ENCODE data around the gene THAP9.
"Not testable (repeated sequence)": the region's sequence is repeated elsewhere in the genome, so short reads cannot be mapped to it uniquely, and the experiment has no call there.

Gene THAP9

DNA sequence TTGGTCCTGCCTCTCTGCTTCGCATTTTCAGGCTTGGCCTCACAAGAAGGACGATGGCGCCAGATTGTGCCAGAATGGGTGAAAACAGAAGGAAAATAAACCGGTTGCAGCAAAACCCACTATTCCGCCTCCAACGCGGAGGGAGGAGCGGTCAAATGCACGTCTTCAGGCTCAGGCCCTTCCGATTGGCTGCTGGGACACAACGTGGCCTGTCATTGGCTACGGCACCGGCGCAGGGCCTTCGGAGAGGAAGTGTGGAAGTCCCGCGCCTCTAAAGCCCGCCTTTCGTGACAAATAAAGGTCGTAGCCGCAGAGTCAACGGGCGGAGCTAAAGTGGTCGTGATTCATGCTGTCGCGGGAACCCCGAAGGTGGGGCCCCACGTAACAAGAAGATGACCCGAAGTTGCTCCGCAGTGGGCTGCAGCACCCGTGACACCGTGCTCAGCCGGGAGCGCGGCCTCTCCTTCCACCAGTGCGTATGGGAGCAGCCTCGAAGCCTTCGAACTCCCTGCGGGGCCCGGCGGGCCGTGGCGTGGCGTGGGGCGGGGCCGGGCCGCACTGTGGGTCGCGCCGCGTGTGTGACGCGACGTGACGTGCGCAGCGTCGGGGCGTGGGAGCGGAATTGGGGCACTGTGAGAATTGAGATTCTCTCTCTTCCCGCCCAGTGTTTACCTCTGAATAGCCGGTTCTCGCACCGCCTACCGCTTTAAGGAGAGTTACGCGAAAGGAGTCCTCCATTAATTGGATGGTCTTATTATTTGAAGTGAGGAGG lies at the start of gene THAP9:
Gene THAP9, plus strand, starts transcription at position 325 of the 772 bp plus-strand sequence. Its CDS starts 68 bp downstream, at position 393.
- peak; percentile 98 for DNase-seq

- DNase-seq, result no peak
These were observed 49.2 kb upstream of the THAP9 start for GRCh38 chr4:82851318-82851717.

- DNase-seq, result no peak
These were observed 48.4 kb upstream of the THAP9 start for GRCh38 chr4:82851885-82852750.

- DNase-seq, result no peak
These were observed 47.7 kb upstream of the THAP9 start for GRCh38 chr4:82852751-82853285.

- not testable (repeated sequence) for DNase-seq
These were observed 40.0 kb upstream of the THAP9 start for GRCh38 chr4:82860487-82860886.

GRCh38 chr4:82861529-82861928 lies 39.0 kb upstream of the THAP9 start:
- DNase-seq, result no peak

DNA sequence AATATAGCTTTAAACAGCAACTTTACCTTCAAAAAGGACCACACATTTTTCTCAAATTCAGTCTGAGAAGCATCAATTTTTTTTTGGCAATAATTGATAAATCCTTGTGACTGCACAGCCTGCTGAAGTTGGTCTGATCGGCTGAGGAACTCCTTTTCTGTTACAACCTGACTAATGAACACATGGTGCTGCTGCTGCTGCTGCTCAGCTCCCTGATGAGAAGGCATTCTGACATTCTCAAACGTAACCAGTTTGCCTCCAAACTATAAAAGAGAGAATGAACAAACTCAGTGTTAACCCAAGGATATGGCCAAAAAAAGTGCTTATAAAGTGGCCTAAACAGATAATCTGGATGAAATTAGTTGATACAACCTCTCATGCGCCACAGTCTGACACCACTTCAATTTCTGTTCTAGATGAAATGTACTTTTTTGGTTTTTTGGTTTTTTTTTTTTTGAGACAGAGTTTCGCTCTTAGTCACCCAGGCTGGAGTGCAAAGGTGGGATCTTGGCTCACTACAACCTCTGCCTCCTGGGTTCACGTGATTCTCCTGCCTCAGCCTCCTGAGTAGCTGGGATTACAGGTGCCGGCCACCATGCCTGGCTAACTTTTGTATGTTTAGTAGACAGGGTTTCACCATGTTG lies 36.1 kb upstream of the THAP9 start:
- DNase-seq, result peak; percentile 21

GRCh38 chr4:82865592-82865991 lies 34.9 kb upstream of the THAP9 start:
- no peak for DNase-seq

DNA sequence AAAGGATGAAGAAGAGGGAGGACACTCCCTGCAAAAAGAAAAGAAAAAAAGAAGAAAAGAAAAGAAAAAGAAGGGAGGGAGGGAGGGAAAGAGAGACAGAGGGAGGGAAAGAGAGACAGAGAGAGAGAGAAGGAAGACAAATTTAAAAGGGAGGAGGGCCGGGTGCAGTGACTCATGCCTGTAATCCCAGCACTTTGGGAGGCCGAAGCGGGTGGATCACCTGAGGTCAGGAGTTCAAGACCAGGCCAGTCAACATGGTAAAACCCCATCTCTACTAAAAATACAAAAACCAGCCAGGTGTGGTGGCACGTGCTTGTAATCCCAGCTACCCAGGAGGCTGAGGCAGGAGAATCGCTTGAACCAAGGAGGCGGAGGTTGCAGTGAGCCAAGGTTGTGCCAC lies 34.5 kb upstream of the THAP9 start:
- not testable (repeated sequence) for DNase-seq

DNA sequence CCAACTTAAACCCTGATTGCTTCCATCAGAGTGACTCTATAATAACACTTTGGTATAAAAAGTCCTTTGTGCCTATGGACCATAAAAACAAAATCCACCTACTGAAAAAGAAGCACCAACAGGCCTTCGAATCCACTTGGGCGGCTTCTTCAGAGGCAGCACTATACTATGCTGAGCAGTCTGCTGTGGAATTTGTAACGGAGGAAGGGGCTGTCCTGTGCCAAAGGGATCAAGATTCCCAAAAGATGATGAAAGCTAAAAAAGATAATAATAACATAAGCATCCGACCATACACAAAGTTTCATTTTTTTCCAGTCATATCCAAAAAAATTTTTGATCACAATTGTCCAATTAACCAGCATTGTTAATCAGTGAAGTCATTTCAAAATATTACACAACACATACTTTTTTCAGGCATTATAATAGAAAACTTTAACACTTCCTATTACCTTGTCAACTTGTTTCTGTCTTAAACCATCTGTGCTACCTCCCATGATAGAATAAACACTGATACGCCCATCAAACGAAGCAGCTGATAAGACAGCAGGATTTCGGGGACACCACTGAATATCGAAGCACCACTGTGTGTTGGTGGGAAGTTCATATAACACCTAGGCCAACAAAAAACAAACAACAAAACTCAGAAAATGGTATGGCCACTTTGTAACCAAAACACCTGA lies 33.7 kb upstream of the THAP9 start:
- DNase-seq, result no peak

- no peak for DNase-seq
These were observed 32.0 kb upstream of the THAP9 start for GRCh38 chr4:82868572-82868971.

- DNase-seq, result no peak
These were observed 15.1 kb upstream of the THAP9 start for GRCh38 chr4:82885410-82885809.

GRCh38 chr4:82886147-82886942 lies 14.2 kb upstream of the THAP9 start:
- DNase-seq, result no peak

DNA sequence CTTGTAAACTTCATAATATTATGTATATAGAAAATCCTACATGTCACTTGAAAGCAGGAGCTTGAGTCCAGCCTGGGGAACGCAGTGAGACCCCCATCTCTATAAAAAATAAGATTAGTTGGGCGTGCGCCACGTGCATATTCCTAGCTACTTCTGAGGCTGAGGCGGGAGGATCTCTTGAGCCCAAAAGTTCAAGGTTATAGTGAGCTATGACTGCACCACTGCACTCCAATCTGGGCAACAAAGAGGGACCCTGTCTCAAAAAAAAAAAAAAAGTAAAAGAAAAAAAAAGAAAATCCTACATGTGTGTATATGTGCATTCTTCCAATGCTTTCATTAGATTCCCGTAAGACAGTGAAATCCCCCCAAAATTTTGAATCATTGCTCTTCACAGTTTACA lies 11.2 kb upstream of the THAP9 start:
- DNase-seq, result no peak

DNA sequence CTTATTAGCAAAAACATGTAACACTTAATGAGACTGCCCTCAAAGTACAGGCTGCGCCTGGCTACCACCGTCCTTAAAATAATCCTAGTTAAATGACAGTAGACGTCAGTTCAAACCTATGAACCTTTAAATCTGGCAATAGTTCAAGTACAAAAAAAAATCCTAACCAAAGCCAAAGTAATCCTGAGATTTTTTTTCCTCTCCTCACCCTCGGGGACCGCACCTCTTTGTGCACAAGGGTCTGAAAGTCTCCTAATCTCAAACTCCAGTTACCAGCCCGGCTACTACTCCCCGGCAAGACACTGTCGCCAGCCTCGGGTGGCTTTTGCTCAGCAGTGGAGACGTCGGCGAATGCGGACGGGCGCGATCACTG lies 10.0 kb upstream of the THAP9 start:
- DNase-seq, result no peak

GRCh38 chr4:82890901-82891706 lies 9.4 kb upstream of the THAP9 start, which contains the start of gene SEC31A:
Gene SEC31A, minus strand, starts transcription at chr4:82891153. Its CDS starts 9,217 bp downstream, at chr4:82881936.
- DNase-seq, result peak; percentile 98

DNA sequence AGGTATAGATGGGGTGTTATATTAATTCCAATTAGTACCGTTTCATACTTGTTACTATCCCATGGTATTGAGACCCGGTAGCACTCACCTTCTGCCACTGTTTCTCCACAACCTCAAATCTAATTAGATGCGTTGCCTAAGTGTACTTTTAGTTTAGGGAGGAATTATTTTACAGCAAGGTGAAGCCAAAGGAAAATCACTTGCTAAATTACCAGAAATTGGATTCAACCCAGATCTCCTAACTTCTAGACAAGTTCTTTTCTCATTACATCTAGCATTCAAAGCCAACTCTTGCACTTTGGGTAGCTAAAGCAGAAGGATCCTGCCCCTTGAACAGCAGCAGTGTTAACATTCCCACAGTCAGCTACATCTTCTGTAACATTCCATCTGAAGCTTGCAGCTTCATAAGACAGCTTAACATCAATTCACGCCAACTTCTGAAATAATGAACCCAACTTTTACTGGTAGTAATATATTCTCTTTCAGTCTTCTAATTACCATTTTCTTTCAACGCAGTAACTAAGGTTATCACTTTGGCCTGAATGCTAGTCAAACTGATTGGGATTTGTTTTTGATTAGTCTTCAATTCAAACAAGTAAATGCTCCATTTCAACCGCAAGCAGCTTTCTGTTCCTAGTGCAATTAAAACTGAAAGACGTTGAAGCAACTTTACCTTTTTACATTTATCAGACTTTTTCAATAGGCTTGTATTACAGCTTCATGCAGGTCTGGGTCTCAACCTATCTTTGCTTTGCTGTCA lies 8.6 kb upstream of the THAP9 start:
- DNase-seq, result no peak

GRCh38 chr4:82892467-82892802 lies 8.1 kb upstream of the THAP9 start:
- DNase-seq, result no peak

DNA sequence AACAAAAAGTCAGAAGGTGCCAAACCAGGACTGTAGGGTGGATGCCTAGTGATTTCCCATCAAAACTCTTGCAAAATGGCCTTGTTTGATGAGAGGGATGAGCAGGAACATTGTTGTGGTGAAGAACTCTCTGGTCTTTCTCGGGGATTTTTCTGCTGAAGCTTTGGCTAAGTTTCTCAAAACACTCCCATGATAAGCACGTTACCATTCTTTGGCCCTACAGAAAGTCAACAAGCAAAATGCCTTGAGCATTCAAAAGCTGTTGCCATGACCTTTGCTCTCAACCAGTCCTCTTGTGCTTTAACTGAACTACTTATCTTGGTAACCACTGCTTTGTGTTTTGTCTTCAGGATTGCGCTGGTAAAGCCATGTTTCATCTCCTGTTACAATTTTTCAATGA lies 6.6 kb upstream of the THAP9 start:
- DNase-seq, result no peak

DNA sequence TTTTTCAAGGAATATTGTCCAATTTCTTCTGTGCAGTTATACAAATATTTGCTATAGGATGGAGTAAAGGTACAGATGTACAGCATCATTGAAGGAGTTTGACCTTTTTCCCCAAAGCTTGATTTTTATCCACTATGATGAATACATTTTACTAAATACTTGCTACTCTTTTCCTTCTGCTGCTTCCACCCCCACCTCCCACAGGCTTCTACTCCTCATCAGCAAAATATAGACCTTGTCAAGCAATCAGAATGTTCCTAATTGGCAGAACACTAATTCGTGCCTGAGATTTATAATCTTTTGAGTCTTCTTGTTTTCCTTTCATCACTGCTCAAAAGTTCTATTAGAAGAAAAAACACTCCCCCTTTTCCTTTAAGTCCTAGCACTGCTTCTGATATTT lies 3.8 kb upstream of the THAP9 start:
- no peak for DNase-seq

Measured in stimulated activated CD4-positive, alpha-beta T cell treated with anti-CD3 and anti-CD28 coated beads, Interleukin-15, amount 100 ng/mL, for 24 hours (primary cell).